ENCODE results near the gene MAGOH.
"Not testable (repeated sequence)": the region's sequence is repeated elsewhere in the genome, so short reads cannot be mapped to it uniquely, and the experiment has no call there.

Gene MAGOH

GRCh38 chr1:53186533-53186932, 51.8 kb downstream of the MAGOH start:
- DNase-seq (ENCODE audit: low read depth in 3 of 3): no peak

GRCh38 chr1:53185955-53186297, 52.4 kb downstream of the MAGOH start:
- not testable (repeated sequence) for DNase-seq (ENCODE audit: low read depth in 3 of 3)

GRCh38 chr1:53183095-53183990, 55.0 kb downstream of the MAGOH start:
- no peak for DNase-seq (ENCODE audit: low read depth in 3 of 3)

GRCh38 chr1:53182716-53183094, 55.6 kb downstream of the MAGOH start:
- no peak for DNase-seq (ENCODE audit: low read depth in 3 of 3)

- DNase-seq (ENCODE audit: low read depth in 3 of 3): peak; percentile 57 to 70 (median 61)
Measured at GRCh38 chr1:53182111-53182593, 56.2 kb downstream of the MAGOH start.

GRCh38 chr1:53180951-53181350, 57.4 kb downstream of the MAGOH start:
- DNase-seq (ENCODE audit: low read depth in 3 of 3): no peak

DNA sequence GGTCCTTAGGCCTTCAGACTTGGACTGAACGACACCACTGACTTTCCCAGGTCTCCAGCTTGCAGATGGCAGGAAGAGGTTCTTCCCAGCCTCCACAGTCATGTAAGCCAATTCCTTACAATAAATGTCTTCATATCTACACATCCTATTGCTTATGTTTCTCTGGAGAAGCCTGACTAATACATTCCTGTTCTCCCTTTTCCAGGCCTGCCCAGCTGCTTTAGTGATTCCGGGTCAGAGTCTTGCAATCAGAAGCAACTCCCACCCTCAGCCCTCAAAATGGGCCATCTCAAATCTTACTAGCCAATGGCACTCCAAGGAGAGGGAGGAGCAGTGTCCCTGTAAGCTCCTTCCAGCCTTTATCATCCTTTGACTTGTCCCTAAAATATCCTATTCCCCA, 58.1 kb downstream of the MAGOH start:
- DNase-seq (ENCODE audit: low read depth in 3 of 3): no peak

Data from stimulated activated CD4-positive, alpha-beta T cell treated with anti-CD3 and anti-CD28 coated beads, TNF-alpha, amount 100 ng/mL, for 4 hours (primary cell).